ENCODE measurements around the gene PRPH. TPM values are rescaled to one million over a fixed set of nuclear protein-coding genes. Genes with fewer than 3 reads are reported as not detected.

Gene PRPH
- total and polyA plus RNA-seq, 2 of the 13 experiments (the other 11 are each of a cell fraction or from before 2014, with no cell fraction given), result 0.12 TPM; not detected in 1

DNA sequence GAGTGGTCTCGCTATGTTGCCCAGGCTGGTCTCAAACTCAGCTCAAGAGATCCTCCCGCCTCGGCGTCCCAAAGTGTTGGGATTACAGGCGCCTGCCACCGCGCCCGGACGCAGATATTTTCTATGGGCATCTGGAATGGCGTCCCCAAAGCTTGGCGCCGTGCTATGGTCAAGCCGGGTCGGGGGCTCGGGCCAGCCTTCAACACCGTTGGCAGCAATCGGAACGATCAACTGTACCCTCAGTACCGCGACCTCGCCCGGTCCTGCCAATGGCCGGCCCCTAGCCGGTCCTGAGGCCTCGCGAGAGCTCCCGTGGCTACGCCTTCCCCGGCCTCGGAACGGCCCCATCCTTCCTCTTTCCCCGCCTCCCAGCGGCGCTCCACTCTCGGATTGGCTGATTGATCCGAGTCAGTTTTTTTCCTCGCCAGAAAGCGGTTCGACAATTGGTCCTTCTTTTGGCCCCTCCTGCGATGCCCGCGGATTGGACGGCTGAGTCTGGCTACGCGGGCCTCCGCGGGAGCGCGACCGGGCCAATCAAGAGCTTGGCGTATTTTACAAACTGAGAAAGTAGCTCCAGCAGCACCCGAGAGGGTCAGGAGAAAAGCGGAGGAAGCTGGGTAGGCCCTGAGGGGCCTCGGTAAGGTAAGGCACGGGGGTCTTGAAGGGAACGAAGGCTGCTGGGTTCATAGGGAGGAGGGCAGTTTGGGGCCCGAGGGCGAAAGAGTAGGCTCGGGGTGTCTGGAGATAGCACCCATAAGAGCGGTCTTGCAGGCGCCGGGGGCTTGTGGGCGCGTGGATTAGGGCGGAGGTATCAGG, 28.0 kb downstream of the PRPH start, which contains the start of gene TROAP (continued):
- TF ChIP-seq, protein P1, sequence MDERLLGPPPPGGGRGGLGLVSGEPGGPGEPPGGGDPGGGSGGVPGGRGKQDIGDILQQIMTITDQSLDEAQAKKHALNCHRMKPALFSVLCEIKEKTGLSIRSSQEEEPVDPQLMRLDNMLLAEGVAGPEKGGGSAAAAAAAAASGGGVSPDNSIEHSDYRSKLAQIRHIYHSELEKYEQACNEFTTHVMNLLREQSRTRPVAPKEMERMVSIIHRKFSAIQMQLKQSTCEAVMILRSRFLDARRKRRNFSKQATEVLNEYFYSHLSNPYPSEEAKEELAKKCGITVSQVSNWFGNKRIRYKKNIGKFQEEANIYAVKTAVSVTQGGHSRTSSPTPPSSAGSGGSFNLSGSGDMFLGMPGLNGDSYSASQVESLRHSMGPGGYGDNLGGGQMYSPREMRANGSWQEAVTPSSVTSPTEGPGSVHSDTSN (CRISPR knock-in tag; IDR thresholded peaks at IDR 0.05), result no peak
- TF ChIP-seq HOXA9 (CRISPR knock-in tag; IDR thresholded peaks at IDR 0.05; ENCODE audit: borderline replicate concordance), result no peak
- TF ChIP-seq, protein P2, sequence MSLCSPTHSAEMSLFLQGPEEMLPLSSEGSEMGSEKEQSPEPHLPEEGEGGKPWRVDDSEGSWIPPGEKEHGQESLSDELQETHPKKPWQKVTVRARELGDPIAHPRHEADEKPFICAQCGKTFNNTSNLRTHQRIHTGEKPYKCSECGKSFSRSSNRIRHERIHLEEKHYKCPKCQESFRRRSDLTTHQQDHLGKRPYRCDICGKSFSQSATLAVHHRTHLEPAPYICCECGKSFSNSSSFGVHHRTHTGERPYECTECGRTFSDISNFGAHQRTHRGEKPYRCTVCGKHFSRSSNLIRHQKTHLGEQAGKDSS (CRISPR knock-in tag; IDR thresholded peaks at IDR 0.05; ENCODE audit: borderline replicate concordance, low read depth), result peak; percentile 52; the same call in 1 of the 2 replicates
- TF ChIP-seq TBX2 (CRISPR knock-in tag; IDR thresholded peaks at IDR 0.05; ENCODE audit: borderline replicate concordance), result peak; percentile 50; the same call in 1 of the 2 replicates
- no peak for TF ChIP-seq ZZZ3 (CRISPR knock-in tag; IDR thresholded peaks at IDR 0.05; ENCODE audit: borderline replicate concordance)
- TF ChIP-seq, protein P3, sequence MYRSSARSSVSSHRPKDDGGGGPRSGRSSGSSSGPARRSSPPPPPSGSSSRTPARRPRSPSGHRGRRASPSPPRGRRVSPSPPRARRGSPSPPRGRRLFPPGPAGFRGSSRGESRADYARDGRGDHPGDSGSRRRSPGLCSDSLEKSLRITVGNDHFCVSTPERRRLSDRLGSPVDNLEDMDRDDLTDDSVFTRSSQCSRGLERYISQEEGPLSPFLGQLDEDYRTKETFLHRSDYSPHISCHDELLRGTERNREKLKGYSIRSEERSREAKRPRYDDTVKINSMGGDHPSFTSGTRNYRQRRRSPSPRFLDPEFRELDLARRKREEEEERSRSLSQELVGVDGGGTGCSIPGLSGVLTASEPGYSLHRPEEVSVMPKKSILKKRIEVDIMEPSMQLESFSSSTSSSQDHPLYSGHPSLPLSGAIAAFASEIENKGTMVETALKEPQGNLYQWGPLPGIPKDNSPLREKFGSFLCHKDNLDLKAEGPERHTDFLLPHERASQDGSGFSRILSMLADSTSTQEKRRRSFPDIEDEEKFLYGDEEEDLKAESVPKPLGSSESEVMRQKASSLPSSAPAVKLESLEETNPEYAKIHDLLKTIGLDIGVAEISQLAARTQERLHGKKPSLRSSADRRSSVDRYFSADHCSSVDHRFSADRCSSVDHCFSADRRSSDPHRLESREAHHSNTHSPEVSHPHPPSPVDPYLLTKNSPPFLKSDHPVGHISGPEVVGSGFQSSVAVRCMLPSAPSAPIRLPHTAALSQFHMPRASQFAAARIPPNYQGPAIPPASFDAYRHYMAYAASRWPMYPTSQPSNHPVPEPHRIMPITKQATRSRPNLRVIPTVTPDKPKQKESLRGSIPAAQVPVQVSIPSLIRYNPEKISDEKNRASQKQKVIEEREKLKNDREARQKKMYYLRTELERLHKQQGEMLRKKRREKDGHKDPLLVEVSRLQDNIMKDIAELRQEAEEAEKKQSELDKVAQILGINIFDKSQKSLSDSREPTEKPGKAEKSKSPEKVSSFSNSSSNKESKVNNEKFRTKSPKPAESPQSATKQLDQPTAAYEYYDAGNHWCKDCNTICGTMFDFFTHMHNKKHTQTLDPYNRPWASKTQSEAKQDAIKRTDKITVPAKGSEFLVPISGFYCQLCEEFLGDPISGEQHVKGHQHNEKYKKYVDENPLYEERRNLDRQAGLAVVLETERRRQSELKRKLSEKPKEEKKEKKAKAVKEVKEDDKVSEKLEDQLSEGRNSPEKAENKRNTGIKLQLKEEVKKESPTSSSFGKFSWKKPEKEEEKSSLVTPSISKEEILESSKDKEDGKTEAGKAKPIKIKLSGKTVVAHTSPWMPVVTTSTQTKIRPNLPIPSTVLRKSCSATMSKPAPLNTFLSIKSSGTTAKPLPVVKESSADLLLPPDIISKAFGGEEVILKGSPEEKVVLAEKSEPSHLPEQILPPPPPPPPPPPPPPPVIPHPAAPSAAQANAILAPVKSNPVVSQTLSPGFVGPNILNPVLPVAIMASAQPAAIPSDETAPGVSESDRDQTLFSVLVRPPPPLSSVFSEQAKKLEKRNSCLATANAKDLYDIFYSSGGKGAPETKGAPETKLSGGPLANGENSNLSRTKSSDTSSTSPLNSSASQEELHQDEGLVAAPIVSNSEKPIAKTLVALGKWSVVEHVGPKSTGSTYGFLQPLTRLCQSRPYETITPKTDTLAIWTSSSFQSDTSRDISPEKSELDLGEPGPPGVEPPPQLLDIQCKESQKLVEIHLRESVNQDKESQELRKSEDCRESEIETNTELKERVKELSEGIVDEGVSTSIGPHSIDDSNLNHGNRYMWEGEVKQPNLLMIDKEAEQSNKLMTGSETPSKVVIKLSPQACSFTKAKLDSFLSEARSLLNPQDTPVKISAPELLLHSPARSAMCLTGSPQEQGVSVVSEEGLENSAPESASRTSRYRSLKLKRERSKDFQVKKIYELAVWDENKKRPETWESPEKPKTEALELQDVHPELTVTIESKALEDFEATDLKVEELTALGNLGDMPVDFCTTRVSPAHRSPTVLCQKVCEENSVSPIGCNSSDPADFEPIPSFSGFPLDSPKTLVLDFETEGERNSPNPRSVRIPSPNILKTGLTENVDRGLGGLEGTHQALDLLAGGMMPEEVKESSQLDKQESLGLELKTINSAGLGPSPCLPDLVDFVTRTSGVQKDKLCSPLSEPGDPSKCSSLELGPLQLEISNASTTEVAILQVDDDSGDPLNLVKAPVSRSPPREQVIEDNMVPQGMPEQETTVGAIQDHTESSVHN (CRISPR knock-in tag; IDR thresholded peaks at IDR 0.05), result no peak
- no peak for TF ChIP-seq TSC22D2 (CRISPR knock-in tag; IDR thresholded peaks at IDR 0.05; ENCODE audit: borderline replicate concordance)
- TF ChIP-seq HNRNPL (IDR thresholded peaks at IDR 0.05; ENCODE audit: low read depth, low read length), result 0 out of 2 replicates have a peak, but pooled peaks have one; percentile 50
- peak; percentile 92 for TF ChIP-seq KDM5A (IDR thresholded peaks at IDR 0.05; ENCODE audit: borderline replicate concordance, low read length)
- TF ChIP-seq, protein P4, sequence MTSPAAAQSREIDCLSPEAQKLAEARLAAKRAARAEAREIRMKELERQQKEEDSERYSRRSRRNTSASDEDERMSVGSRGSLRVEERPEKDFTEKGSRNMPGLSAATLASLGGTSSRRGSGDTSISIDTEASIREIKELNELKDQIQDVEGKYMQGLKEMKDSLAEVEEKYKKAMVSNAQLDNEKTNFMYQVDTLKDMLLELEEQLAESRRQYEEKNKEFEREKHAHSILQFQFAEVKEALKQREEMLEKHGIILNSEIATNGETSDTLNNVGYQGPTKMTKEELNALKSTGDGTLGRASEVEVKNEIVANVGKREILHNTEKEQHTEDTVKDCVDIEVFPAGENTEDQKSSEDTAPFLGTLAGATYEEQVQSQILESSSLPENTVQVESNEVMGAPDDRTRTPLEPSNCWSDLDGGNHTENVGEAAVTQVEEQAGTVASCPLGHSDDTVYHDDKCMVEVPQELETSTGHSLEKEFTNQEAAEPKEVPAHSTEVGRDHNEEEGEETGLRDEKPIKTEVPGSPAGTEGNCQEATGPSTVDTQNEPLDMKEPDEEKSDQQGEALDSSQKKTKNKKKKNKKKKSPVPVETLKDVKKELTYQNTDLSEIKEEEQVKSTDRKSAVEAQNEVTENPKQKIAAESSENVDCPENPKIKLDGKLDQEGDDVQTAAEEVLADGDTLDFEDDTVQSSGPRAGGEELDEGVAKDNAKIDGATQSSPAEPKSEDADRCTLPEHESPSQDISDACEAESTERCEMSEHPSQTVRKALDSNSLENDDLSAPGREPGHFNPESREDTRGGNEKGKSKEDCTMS (CRISPR knock-in tag; conservative IDR thresholded peaks at IDR 0.05), result no peak
- TF ChIP-seq, protein P5, sequence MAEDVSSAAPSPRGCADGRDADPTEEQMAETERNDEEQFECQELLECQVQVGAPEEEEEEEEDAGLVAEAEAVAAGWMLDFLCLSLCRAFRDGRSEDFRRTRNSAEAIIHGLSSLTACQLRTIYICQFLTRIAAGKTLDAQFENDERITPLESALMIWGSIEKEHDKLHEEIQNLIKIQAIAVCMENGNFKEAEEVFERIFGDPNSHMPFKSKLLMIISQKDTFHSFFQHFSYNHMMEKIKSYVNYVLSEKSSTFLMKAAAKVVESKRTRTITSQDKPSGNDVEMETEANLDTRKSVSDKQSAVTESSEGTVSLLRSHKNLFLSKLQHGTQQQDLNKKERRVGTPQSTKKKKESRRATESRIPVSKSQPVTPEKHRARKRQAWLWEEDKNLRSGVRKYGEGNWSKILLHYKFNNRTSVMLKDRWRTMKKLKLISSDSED (CRISPR knock-in tag; IDR thresholded peaks at IDR 0.05), result no peak

Measured in HepG2 (cell line).